GM12801 (cell line): ENCODE data around the gene LIM2.

Source experiments
- TF ChIP-seq, protein P1 (sequence below): IDR thresholded peaks from one replicate; pipeline ENCODE4 v1.5.1; 2011; ENCODE audit warnings: control low read depth; ENCODE audit not compliant: insufficient read length; ENCODE audit errors: extremely low read depth

Gene LIM2

DNA sequence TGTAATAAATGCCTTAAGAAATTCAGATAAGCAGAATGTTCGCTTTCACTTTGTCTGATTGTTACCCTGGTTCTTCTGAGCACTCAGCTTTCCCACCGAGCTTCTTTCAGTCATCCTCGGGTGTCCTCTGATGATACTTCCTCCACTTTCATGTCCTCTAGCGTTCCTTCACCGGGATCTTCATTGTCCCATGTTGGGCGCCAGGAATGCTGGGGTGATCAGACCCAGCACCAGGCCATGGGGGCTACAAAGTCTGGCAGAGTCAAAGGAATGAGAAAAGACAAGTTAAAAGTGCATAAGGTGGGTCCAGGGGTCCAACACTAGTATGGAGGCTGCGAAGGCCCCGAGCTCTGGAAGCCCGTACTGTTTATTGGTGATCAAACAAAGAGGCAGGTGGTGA is 14.3 kb upstream of the LIM2 start:
- TF ChIP-seq, protein P1, sequence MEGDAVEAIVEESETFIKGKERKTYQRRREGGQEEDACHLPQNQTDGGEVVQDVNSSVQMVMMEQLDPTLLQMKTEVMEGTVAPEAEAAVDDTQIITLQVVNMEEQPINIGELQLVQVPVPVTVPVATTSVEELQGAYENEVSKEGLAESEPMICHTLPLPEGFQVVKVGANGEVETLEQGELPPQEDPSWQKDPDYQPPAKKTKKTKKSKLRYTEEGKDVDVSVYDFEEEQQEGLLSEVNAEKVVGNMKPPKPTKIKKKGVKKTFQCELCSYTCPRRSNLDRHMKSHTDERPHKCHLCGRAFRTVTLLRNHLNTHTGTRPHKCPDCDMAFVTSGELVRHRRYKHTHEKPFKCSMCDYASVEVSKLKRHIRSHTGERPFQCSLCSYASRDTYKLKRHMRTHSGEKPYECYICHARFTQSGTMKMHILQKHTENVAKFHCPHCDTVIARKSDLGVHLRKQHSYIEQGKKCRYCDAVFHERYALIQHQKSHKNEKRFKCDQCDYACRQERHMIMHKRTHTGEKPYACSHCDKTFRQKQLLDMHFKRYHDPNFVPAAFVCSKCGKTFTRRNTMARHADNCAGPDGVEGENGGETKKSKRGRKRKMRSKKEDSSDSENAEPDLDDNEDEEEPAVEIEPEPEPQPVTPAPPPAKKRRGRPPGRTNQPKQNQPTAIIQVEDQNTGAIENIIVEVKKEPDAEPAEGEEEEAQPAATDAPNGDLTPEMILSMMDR: no peak

DNA sequence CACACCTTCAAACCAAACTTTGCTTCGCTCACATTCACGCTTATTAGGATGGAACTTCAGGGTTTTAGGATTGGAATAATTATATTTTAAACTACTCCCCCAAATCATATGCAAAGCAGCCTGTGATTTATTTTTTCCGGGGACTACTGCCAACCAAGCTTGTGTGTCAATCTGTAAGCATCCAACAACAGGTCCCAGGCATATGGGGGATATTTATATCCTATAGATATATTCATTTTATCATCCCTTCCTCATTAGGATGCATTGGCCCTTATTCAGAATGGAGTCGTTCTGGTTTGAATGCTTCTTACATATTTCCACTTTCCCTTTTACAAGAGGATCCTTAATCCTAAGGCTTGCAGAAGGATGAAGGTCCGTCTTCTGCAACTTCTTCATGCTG is 11.5 kb upstream of the LIM2 start:
- TF ChIP-seq, protein P1: no peak

DNA sequence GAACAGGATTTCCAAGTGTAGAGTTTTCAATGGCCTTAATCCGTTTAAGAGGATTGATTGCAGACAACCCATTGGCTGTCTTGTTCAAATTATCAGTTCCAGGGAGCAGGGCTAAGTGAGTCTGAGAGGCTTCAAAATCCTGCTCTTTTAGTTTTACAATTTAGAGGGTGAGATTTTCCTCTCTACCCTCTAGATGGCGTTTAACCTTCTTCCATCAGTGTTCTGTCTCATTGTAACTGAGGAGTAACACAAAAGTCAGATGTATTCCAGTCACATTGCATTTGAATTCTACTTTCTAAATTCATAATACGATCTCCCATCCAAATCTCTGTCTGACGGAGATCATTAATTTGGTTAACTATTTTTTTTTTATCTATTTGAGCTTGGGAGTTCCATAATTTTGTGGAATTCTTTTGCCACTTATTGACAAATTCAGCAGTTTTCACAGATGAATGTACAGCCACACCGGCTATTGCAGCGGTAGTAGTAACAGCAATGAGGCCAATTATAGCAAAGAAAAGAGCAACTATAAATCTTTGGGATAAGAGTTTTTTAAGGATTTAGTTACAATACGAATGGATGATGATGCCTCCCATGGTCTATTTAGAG is 10.4 kb upstream of the LIM2 start:
- TF ChIP-seq, protein P1: no peak

DNA sequence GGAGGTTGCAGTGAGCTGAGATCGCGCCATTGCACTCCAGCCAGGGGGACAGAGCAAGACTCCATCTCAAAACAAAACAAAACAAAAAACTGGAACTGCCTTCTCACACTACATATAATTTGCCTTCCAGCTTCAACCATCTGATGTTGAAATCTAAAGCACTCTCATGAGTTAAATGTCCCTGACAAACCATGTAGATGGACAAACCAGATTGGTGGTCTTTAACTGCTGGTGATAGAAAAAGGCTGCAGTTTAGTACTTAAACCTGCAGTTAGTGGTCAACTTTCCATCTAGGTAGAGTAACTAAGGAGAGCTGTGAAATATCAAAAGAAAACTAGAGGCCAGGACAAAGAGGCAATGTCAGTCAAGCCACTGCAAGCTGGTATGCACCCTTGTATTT is 8.4 kb upstream of the LIM2 start:
- TF ChIP-seq, protein P1: no peak

DNA sequence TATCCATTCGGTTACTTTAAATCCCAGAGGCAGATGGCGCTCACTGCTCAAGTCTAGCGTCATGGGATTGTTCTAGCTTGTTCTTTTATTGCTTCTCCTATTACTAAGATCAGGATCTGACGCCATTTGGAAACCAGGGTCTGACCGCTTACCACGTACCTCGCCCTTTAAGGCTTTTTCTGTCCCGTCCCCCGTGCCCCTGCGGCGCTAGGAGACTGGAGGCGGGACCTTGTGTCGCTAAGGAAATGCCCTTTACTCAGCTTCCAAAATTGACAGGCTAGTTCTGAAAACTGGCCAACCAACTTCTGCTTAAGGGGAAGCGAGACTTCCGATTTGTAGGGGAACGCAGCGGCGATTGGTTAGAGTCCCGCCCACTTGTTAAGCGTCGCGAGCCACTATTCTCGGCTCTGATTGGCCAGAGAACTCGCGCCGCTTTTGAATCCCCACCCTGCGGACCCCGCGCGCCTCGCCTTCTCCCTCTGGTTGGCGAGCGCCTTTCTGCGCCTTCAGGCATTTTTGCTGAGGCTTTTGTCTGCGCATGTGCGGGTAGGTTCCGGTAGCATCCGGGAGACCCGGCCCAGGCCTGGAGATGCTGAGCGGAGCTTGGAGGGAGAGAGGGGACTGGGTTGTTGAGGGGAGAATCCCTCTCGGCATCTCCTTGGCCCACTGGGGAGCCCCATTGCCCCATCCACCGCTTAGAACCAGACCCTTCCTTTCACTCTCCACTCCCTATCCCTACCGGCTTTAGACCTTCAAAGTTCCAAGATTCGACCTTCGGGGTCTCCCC is 6.5 kb upstream of the LIM2 start:
- TF ChIP-seq, protein P1: no peak

DNA sequence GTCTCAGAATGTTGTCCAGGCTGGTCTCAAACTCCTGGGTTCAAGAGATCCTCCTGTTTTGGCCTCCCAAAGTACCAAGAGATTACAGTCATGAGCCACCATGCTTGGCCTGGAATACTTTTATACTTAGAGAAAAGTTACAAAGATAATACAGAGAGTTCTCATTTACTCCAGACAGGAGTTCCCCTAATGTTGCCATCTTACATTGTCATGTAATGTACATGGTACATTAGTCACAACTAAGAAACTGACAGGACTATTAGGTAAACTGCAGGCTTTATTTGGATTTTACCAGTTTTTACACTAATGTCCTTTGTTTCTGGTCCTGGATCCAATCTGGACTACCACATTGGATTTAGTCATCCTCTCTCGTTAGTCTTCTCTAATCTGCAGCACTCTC is 4.9 kb upstream of the LIM2 start:
- TF ChIP-seq, protein P1: no peak

DNA sequence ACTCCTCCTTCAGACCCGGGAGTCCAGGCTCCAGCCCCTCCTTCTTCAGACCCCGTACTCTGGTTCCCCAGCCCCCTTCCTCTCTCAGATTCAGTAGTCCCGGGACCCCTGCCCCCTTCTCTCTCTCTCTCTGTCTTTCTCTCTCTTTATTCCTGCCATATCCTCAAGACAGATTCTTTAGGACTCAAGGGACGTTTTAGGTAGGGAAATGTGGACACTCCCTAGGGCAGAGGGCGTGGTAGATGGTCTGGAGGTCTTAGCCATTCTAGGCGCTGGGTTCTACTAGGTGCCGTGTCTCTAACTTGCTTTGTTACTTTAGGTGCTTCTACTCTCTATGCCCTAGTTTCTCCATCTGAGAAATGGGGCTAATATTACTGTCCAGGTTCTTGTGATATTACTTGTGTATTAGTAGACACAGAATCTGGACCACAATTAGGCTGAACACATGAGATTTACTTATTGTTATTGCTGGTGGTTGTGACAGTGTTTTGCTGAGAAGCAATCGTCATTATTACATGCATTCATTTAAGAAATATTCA is 3.4 kb upstream of the LIM2 start:
- TF ChIP-seq, protein P1: no peak
